Stimulated activated CD8-positive, alpha-beta memory T cell treated with anti-CD3 and anti-CD28 coated beads, Interleukin-7, amount 100 ng/mL, for 48 hours (primary cell): ENCODE results near the gene ZNF275.
A peak's percentile ranks its signal among the peaks of the same experiment; 100 is the strongest.
"Not testable (repeated sequence)": the region's sequence is repeated elsewhere in the genome, so short reads cannot be mapped to it uniquely, and the experiment has no call there.

ENCODE experiments used
- DNase-seq, 2 donors: peaks; one replicate each; pipeline ENCODE4 v3.0.0-alpha.2; 2020; ENCODE audit warnings: low read depth in 1 of 2; ENCODE audit errors: extremely low read depth in 1 of 2

ZNF275 gene

GRCh38 chrX:153333821-153334653 is at the start of gene ZNF275:
TSS of gene ZNF275 (plus strand) at chrX:153334153. CDS start at chrX:153336680, 2,527 bp downstream.
- DNase-seq, result peak; percentile 53 to 64

- DNase-seq, result not testable (repeated sequence)
Observed at GRCh38 chrX:153285678-153286077, 48.3 kb upstream of the ZNF275 start.

GRCh38 chrX:153288807-153289206 is 45.1 kb upstream of the ZNF275 start:
- DNase-seq, result not testable (repeated sequence)

GRCh38 chrX:153293485-153294071 is 40.4 kb upstream of the ZNF275 start:
- not testable (repeated sequence) for DNase-seq

- no peak for DNase-seq
Observed at GRCh38 chrX:153297376-153297775, 36.6 kb upstream of the ZNF275 start.

GRCh38 chrX:153299855-153300254 is 34.1 kb upstream of the ZNF275 start:
- DNase-seq, result no peak

- DNase-seq, result no peak
Observed at GRCh38 chrX:153301746-153302145, 32.2 kb upstream of the ZNF275 start.

GRCh38 chrX:153302796-153303195 is 31.2 kb upstream of the ZNF275 start:
- DNase-seq, result no peak

- no peak for DNase-seq
Observed at GRCh38 chrX:153303276-153304262, 30.4 kb upstream of the ZNF275 start.

GRCh38 chrX:153304988-153305736 is 28.8 kb upstream of the ZNF275 start:
- no peak for DNase-seq

- no peak for DNase-seq
Observed at GRCh38 chrX:153305972-153306371, 28.0 kb upstream of the ZNF275 start.

GRCh38 chrX:153306527-153307115 is 27.3 kb upstream of the ZNF275 start:
- DNase-seq, result no peak

GRCh38 chrX:153307276-153308178 is 26.4 kb upstream of the ZNF275 start:
- no peak for DNase-seq

GRCh38 chrX:153310901-153311300 is 23.1 kb upstream of the ZNF275 start:
- no peak for DNase-seq

GRCh38 chrX:153312041-153312440 is 21.9 kb upstream of the ZNF275 start:
- DNase-seq, result no peak

- no peak for DNase-seq
Observed at GRCh38 chrX:153312842-153313241, 21.1 kb upstream of the ZNF275 start.

GRCh38 chrX:153317306-153317705 is 16.6 kb upstream of the ZNF275 start:
- no peak for DNase-seq

- DNase-seq, result no peak
Observed at GRCh38 chrX:153317996-153318722, 15.8 kb upstream of the ZNF275 start.
